HG02798 (cell line): Measurements from ENCODE around the gene IGF1R.

Experiments
- ATAC-seq: cut with Tn5 transposase; IDR thresholded peaks from one replicate; pipeline ENCODE4 v1.9.1; 2021; ENCODE audit warnings: mild to moderate bottlenecking; ENCODE audit not compliant: unreplicated experiment, poor library complexity

Gene IGF1R

GRCh38 chr15:98948941-98949340 is 300.6 kb downstream of the IGF1R start:
- ATAC-seq: no peak

- ATAC-seq: no peak
Observed at GRCh38 chr15:98949624-98950023, 301.3 kb downstream of the IGF1R start.

GRCh38 chr15:98950248-98950647 is 301.9 kb downstream of the IGF1R start:
- no peak for ATAC-seq

GRCh38 chr15:98951004-98951403 is 302.7 kb downstream of the IGF1R start:
- ATAC-seq: no peak

- ATAC-seq: no peak
Observed at GRCh38 chr15:98951493-98952320, 303.4 kb downstream of the IGF1R start.

- peak; percentile 96 for ATAC-seq
Observed at GRCh38 chr15:98952381-98952803, 304.1 kb downstream of the IGF1R start.

- ATAC-seq: peak; percentile 30
Observed at GRCh38 chr15:98953000-98953787, 304.9 kb downstream of the IGF1R start.

GRCh38 chr15:98953968-98954367 is 305.6 kb downstream of the IGF1R start:
- no peak for ATAC-seq

- no peak for ATAC-seq
Observed at GRCh38 chr15:98954411-98954810, 306.1 kb downstream of the IGF1R start.

GRCh38 chr15:98955331-98955730 is 307.0 kb downstream of the IGF1R start:
- ATAC-seq: no peak

GRCh38 chr15:98955961-98956723 is 307.8 kb downstream of the IGF1R start:
- ATAC-seq: no peak

GRCh38 chr15:98956796-98957553 is 308.6 kb downstream of the IGF1R start:
- no peak for ATAC-seq

- no peak for ATAC-seq
Observed at GRCh38 chr15:98957655-98958054, 309.3 kb downstream of the IGF1R start.

- no peak for ATAC-seq
Observed at GRCh38 chr15:98958076-98958475, 309.7 kb downstream of the IGF1R start.

- no peak for ATAC-seq
Observed at GRCh38 chr15:98958918-98959639, 310.7 kb downstream of the IGF1R start.

- ATAC-seq: no peak
Observed at GRCh38 chr15:98959640-98960007, 311.3 kb downstream of the IGF1R start.

- ATAC-seq: no peak
Observed at GRCh38 chr15:98960555-98961050, 312.3 kb downstream of the IGF1R start.

- ATAC-seq: no peak
Observed at GRCh38 chr15:98963444-98963843, 315.1 kb downstream of the IGF1R start.

GRCh38 chr15:98964466-98965133 is 316.3 kb downstream of the IGF1R start:
- no peak for ATAC-seq
